ENCODE data around the gene MRPS35. TPM values are rescaled to one million over a fixed set of nuclear protein-coding genes. Genes with fewer than 3 reads are reported as not detected.

Gene MRPS35
- total and polyA plus RNA-seq, 2 experiments from 2014 or later: 58.1 to 58.7 TPM

DNA sequence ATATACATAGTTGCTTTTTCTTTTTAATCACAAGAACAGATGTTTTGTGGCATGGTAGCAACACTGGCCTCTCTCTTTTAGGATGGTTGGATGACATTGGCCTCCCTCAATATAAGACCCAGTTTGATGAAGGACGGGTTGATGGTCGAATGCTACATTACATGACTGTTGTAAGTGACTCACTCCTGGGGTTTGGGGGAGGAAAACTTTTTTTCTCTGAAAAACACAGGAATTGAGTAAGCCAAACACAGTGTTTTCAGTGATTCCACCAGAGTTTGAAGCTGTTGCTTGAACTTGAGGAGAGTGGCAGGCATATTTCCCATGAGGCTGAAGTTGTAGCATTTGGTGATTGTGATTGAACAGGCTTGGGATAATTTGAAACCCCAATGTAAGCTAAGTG, 28.1 kb upstream of the MRPS35 start (continued):
- TF ChIP-seq ZNF462 (CRISPR knock-in tag; IDR thresholded peaks at IDR 0.05): no peak

GRCh38 chr12:27685274-27685673, 25.4 kb upstream of the MRPS35 start:
- Mint-ChIP-seq H3K4me1 (no peaks in the 10 kb centered on the region), H3K9me3 (no peaks in the 10 kb centered on the region), H3K4me3 (no peak overlapping the region), H3K27me3 (ENCODE audit: insufficient read depth, low read depth, poor library complexity) (no peaks in the 10 kb centered on the region), H3K36me3 (ENCODE audit: low read depth) (peaks cover 17% of the 10 kb centered on the region), H3K27ac (no peak overlapping the region)
- no peaks in the 10 kb centered on the region for H3K79me2 ChIP-seq (replicated peaks; ENCODE audit: insufficient read depth)
- H3K36me3 ChIP-seq (ENCODE audit: insufficient read depth): peaks cover 17% of the 10 kb centered on the region
- DNase-seq (ENCODE audit: low spot score): no peak
- no peak overlapping the region for H3K4me2 ChIP-seq
- no peaks in the 10 kb centered on the region for H3K9me2 ChIP-seq (ENCODE audit: insufficient read depth)
- no peaks in the 10 kb centered on the region for H3K4me1 ChIP-seq (ENCODE audit: insufficient read depth)
- H3K27me3 ChIP-seq (ENCODE audit: insufficient read depth): no peaks in the 10 kb centered on the region
- no peak for ATAC-seq
- no peak for TF ChIP-seq ZNF462 (CRISPR knock-in tag; IDR thresholded peaks at IDR 0.05)
- no peak overlapping the region for H3K27ac ChIP-seq (ENCODE audit: low read depth)
- no peaks in the 10 kb centered on the region; the same call in 1 of the 2 replicates for H4K20me1 ChIP-seq (replicated peaks; ENCODE audit: insufficient read depth)
- no peak overlapping the region for H2AFZ ChIP-seq
- no peaks in the 10 kb centered on the region for H3F3A ChIP-seq (replicated peaks; ENCODE audit: low read depth)
- no peak overlapping the region for H3K4me3 ChIP-seq
